Upper lobe of left lung (tissue), 4 donors: ENCODE results near the gene ADCY6.

ENCODE experiments used
- EP300 ChIP-seq, 4 donors: sonication (generic); formaldehyde crosslinking; IDR thresholded peaks; one replicate each; pipeline ENCODE4 v1.5.1; 2017; ENCODE audit warnings: antibody characterized with exemption in 4 of 4, control low read depth in 2 of 4
- POLR2A ChIP-seq, 4 donors: fragments of 450-650 bp; IDR thresholded peaks; one replicate each; pipeline ENCODE4 v1.5.1; 2016 to 2017; ENCODE audit warnings: antibody characterized with exemption in 4 of 4, mild to moderate bottlenecking in 2 of 4
- TF ChIP-seq, protein P1 (sequence below), 6 experiments: fragments of 450-650 bp in 4 of 6; fragments of 200-600 bp in 2 of 6; sonication (generic) in 2 of 6; IDR thresholded peaks; one replicate each; pipeline ENCODE4 v1.5.1; 2016 to 2019; ENCODE audit warnings: antibody characterized with exemption in 6 of 6

DNA sequence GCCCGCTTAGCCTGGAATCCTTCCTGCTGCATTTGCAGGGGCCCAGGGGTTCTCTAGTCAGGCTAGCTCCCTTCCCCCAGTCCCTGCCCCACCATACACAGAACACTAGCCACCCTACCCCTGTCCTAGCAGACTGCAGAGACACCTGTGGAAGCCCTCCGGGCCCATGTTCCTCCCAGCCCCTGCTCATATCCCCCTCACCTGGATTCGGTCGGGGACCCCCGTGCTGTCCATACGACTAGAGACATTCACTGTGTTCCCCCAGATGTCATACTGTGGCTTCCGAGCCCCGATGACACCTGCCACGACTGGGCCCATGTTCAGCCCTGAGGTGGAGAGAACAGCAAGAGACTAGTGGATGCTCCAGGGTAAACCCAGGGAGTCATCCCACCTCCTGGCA is 20.2 kb downstream of the ADCY6 start:
- TF ChIP-seq EP300 (IDR thresholded peaks at IDR 0.05) (no peak), POLR2A (IDR thresholded peaks at IDR 0.05) (no peak)
- TF ChIP-seq, protein P1, sequence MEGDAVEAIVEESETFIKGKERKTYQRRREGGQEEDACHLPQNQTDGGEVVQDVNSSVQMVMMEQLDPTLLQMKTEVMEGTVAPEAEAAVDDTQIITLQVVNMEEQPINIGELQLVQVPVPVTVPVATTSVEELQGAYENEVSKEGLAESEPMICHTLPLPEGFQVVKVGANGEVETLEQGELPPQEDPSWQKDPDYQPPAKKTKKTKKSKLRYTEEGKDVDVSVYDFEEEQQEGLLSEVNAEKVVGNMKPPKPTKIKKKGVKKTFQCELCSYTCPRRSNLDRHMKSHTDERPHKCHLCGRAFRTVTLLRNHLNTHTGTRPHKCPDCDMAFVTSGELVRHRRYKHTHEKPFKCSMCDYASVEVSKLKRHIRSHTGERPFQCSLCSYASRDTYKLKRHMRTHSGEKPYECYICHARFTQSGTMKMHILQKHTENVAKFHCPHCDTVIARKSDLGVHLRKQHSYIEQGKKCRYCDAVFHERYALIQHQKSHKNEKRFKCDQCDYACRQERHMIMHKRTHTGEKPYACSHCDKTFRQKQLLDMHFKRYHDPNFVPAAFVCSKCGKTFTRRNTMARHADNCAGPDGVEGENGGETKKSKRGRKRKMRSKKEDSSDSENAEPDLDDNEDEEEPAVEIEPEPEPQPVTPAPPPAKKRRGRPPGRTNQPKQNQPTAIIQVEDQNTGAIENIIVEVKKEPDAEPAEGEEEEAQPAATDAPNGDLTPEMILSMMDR (IDR thresholded peaks at IDR 0.05), result no peak
